C4-2B (cell line): ENCODE results near the gene DENND2D.
A peak's percentile ranks its signal among the peaks of the same experiment; 100 is the strongest.

Source experiments
- H3K27ac ChIP-seq: fragments of 450-650 bp; 2 replicates; pipeline ENCODE4 v1.5.1; 2017
- CTCF ChIP-seq: fragments of 450-650 bp; conservative IDR thresholded peaks from 2 replicates; pipeline ENCODE4 v1.5.1; 2017; ENCODE audit warnings: mild to moderate bottlenecking
- ZFX ChIP-seq: fragments of 450-650 bp; IDR thresholded peaks from 2 replicates; pipeline ENCODE4 v1.6.1; 2017

DENND2D gene

GRCh38 chr1:111227434-111227833, 27.0 kb upstream of the DENND2D start, which contains the start of gene CHI3L2:
Gene CHI3L2 (plus strand): TSS chr1:111227713. CDS start chr1:111227730, 17 bp downstream.
- TF ChIP-seq CTCF (no peak), ZFX (no peak)
- no peak within 1 kb of the TSS for H3K27ac ChIP-seq

GRCh38 chr1:111225717-111226400, 25.4 kb upstream of the DENND2D start:
- no peak overlapping the region for H3K27ac ChIP-seq
- TF ChIP-seq CTCF = no peak
- no peak for TF ChIP-seq ZFX

- H3K27ac ChIP-seq = no peak overlapping the region
- no peak for TF ChIP-seq CTCF
- no peak for TF ChIP-seq ZFX
Observed at GRCh38 chr1:111225091-111225490, 24.6 kb upstream of the DENND2D start.

- H3K27ac ChIP-seq = no peak overlapping the region
- peak; percentile 1 for TF ChIP-seq CTCF
- no peak for TF ChIP-seq ZFX
Observed at GRCh38 chr1:111223126-111223685, 22.8 kb upstream of the DENND2D start.

- no peak overlapping the region for H3K27ac ChIP-seq
- no peak for TF ChIP-seq ZFX
- peak; percentile 98 for TF ChIP-seq CTCF
Observed at GRCh38 chr1:111222308-111223125, 22.1 kb upstream of the DENND2D start.

GRCh38 chr1:111221633-111222291, 21.3 kb upstream of the DENND2D start:
- H3K27ac ChIP-seq = no peak overlapping the region
- TF ChIP-seq ZFX (no peak), CTCF (no peak)
